GM12878 (cell line): ENCODE data around the gene SHISAL2B. TPM values are rescaled to one million over a fixed set of nuclear protein-coding genes. Genes with fewer than 3 reads are reported as not detected.

ENCODE experiments used
- ATAC-seq: fragments of 200-7000 bp; cut with Tn5 transposase; 3 replicates; pipeline ENCODE4 v1.9.1; 2020; ENCODE audit warnings: mild to moderate bottlenecking, moderate library complexity
- BruUV-seq: library from RNA; stranded (reverse); fragments of 400-500 nt; replicated peaks from 2 replicates; lab custom pipeline; 2021; lab: Mats Ljungman, UMichigan
- CTCF ChIA-PET: fragments of 300-600 bp; sonication (Branson Sonifier 250); formaldehyde crosslinking; extraction: SDS; loops from one replicate; lab custom pipeline; 2021; ENCODE audit warnings: inconsistent platforms; lab: Yijun Ruan, JAX
- POLR2A ChIA-PET: fragments of 350-600 bp; formaldehyde crosslinking; extraction: SDS; loops from one replicate; lab custom pipeline; 2021; ENCODE audit warnings: inconsistent platforms; lab: Charles Lee
- RAD21 ChIA-PET: fragments of 300-600 bp; sonication (Branson Sonifier 250); formaldehyde crosslinking; loops from one replicate; lab custom pipeline; 2023; ENCODE audit warnings: antibody characterized with exemption; ENCODE audit not compliant: unreplicated experiment; lab: Charles Lee
- SMC1A ChIA-PET: fragments of 300-600 bp; sonication (Branson Sonifier 250); formaldehyde crosslinking; loops from one replicate; lab custom pipeline; 2023; ENCODE audit not compliant: unreplicated experiment, uncharacterized antibody; lab: Charles Lee
- DNase-seq: peaks from one replicate; pipeline ENCODE4 v3.0.0-alpha.2; 2011; ENCODE audit warnings: low read depth, low spot score
- FAIRE-seq: peaks from 3 replicates; lab custom pipeline; 2011; peaks lifted over from hg19 to GRCh38; lab: Jason Lieb, UNC
- H2AFZ ChIP-seq: 2 replicates; pipeline ENCODE4 v1.6.0; 2011; ENCODE audit warnings: low read depth, low read length, control low read depth; ENCODE audit not compliant: control insufficient read depth
- H3K27ac ChIP-seq: 2 replicates; pipeline ENCODE4 v1.5.1; 2011; ENCODE audit warnings: control low read depth; ENCODE audit not compliant: control insufficient read depth, insufficient read depth
- H3K27me3 ChIP-seq, 2 experiments: replicated peaks in 1 of 2; 2 replicates each; pipeline versions ENCODE4 v1.6.0 to v1.6.1; 2011; ENCODE audit warnings: low read length in 1 of 2; ENCODE audit not compliant: control insufficient read depth in 2 of 2, insufficient read depth in 2 of 2
- H3K36me3 ChIP-seq, 2 experiments: 2 replicates each; pipeline ENCODE4 v1.5.1; 2011; ENCODE audit warnings: low read length in 1 of 2; ENCODE audit not compliant: control insufficient read depth in 2 of 2, insufficient read depth in 2 of 2
- H3K4me1 ChIP-seq: 2 replicates; pipeline ENCODE4 v1.6.1; 2011; ENCODE audit warnings: mild to moderate bottlenecking, low read length, moderate library complexity, mixed read lengths; ENCODE audit not compliant: control insufficient read depth, insufficient read depth
- H3K4me2 ChIP-seq: 2 replicates; pipeline ENCODE4 v1.6.0; 2011; ENCODE audit warnings: control low read depth; ENCODE audit not compliant: control insufficient read depth, insufficient read depth
- H3K4me3 ChIP-seq: fragments of 200-600 bp; sonication (generic); 2 replicates; pipeline ENCODE4 v1.5.1; 2016
- H3K79me2 ChIP-seq: 2 replicates; pipeline ENCODE4 v1.6.0; 2011; ENCODE audit warnings: low read length; ENCODE audit not compliant: control insufficient read depth, insufficient read depth
- H3K9ac ChIP-seq: 2 replicates; pipeline ENCODE4 v1.8.0; 2011; ENCODE audit warnings: low read length, control low read depth, mixed read lengths; ENCODE audit not compliant: control insufficient read depth, insufficient read depth
- H3K9me3 ChIP-seq: replicated peaks from 3 replicates; pipeline ENCODE4 v1.5.1; 2011; ENCODE audit warnings: mild to moderate bottlenecking, low read length; ENCODE audit not compliant: control insufficient read depth, insufficient read depth
- H4K20me1 ChIP-seq: 2 replicates; pipeline ENCODE4 v1.6.0; 2011; ENCODE audit not compliant: control insufficient read depth, insufficient read depth
- BMI1 ChIP-seq: fragments of 450-650 bp; IDR thresholded peaks from 2 replicates; pipeline ENCODE4 v1.6.1; 2016; ENCODE audit warnings: mild to moderate bottlenecking, moderate library complexity, borderline replicate concordance
- CHD4 ChIP-seq: fragments of 200-600 bp; sonication (generic); IDR thresholded peaks from 2 replicates; pipeline ENCODE4 v1.6.1; 2016; ENCODE audit warnings: mild to moderate bottlenecking
- CTCF ChIP-seq, 3 experiments: IDR thresholded peaks in 2 of 3; conservative IDR thresholded peaks in 1 of 3; 2 replicates each; pipeline ENCODE4 v1.5.1; 2011; ENCODE audit warnings: low read depth in 3 of 3, low read length in 3 of 3, mild to moderate bottlenecking in 3 of 3, control low read depth in 2 of 3, moderate library complexity in 2 of 3, inconsistent platforms in 1 of 3, mixed read lengths in 1 of 3; ENCODE audit not compliant: control insufficient read depth in 2 of 3, insufficient read depth in 1 of 3; ENCODE audit errors: extremely low read depth in 1 of 3
- E2F8 ChIP-seq: fragments of 450-650 bp; IDR thresholded peaks from 2 replicates; pipeline ENCODE4 v1.6.1; 2018; ENCODE audit warnings: mild to moderate bottlenecking, low read depth, moderate library complexity; ENCODE audit not compliant: partially characterized antibody
- EED ChIP-seq: sonication (generic); IDR thresholded peaks from 2 replicates; pipeline ENCODE4 v1.6.1; 2016; ENCODE audit warnings: antibody characterized with exemption, low read depth
- PBX3 ChIP-seq: IDR thresholded peaks from 2 replicates; pipeline ENCODE4 v1.6.1; 2011; ENCODE audit warnings: mild to moderate bottlenecking, low read depth, low read length, moderate library complexity; ENCODE audit not compliant: insufficient replicate concordance
- RBBP5 ChIP-seq: fragments of 200-600 bp; sonication (generic); conservative IDR thresholded peaks from 2 replicates; pipeline ENCODE4 v1.6.1; 2016
- TCF3 ChIP-seq: IDR thresholded peaks from 2 replicates; pipeline ENCODE4 v1.6.1; 2012; ENCODE audit warnings: low read depth, mild to moderate bottlenecking, low read length, borderline replicate concordance; ENCODE audit not compliant: insufficient read depth
- WGBS: methylation state at CpG from one replicate; pipeline ENCODE4 v1.1.6; 2016; ENCODE audit warnings: low lambda C conversion rate; ENCODE audit not compliant: insufficient replicate concordance, insufficient coverage; ENCODE audit errors: missing lambda C conversion rate; 5-methylcytosine and 5-hydroxymethylcytosine counted together
- in situ Hi-C: fragments of 300-500 bp; cut with MboI; formaldehyde crosslinking; loops from 9 replicates; pipeline ENCODE4 v1.14.3; 2018; ENCODE audit warnings: mixed read lengths
- intact Hi-C: fragments of 100-400 bp; cut with micrococcal nuclease; formaldehyde crosslinking; loops from one replicate; pipeline ENCODE4 v1.14.2; 2022; ENCODE audit not compliant: unreplicated experiment
- polyA plus RNA-seq, 11 experiments: library from polyadenylated mRNA; depleted of rRNA in 4 of 11; unstranded in 6 of 11; stranded (reverse) in 5 of 11; fragments of >200 nt; fragmentation: Nextera tagmentation in 4 of 11; fragmentation: Illumina TruSeq in 1 of 11; extraction: Ambion mirVana in 4 of 11; extraction: Trizol in 1 of 11; gene quantifications; 1 replicate in 1 of 11; 2 replicates in 10 of 11; pipeline versions ENCODE4 v1.2.1 to v1.2.3, GENCODE V29; 2011 to 2016; ENCODE audit warnings: inconsistent platforms in 2 of 11, missing spikeins in 2 of 11, low read depth in 1 of 11
- total RNA-seq, 4 experiments: library from RNA; depleted of rRNA in 3 of 4; stranded (reverse); fragments of >200 nt in 3 of 4; fragmentation: Illumina TruSeq in 1 of 4; extraction: Trizol in 1 of 4; gene quantifications; 2 replicates each; pipeline versions ENCODE4 v1.2.1 to v1.2.3, GENCODE V29; 2013 to 2021

Gene SHISAL2B
- total and polyA plus RNA-seq, 10 of the 15 experiments (the other 5 are each of a cell fraction or from before 2014, with no cell fraction given), result not detected

GRCh38 chr5:64670277-64670676 lies 20.0 kb upstream of the SHISAL2B start (continued):
- no peak for TF ChIP-seq E2F8
- TF ChIP-seq, all 136 proteins: peak for 0

- H3K27ac ChIP-seq, result no peak overlapping the region
- no peak overlapping the region for H3K4me3 ChIP-seq
- ATAC-seq (no peak), DNase-seq (no peak), FAIRE-seq (no peak)
- no peak overlapping the region for H2AFZ ChIP-seq
- no peaks in the 10 kb centered on the region for H3K4me1 ChIP-seq
- TF ChIP-seq PBX3, result no peak
- no peak for TF ChIP-seq BMI1
- no peak for TF ChIP-seq EED
- TF ChIP-seq CTCF (IDR thresholded peaks at IDR 0.05 in 2 of 3, conservative IDR thresholded peaks at IDR 0.05 in 1 of 3; ENCODE audit: control insufficient read depth in 2 of 3, extremely low read depth in 1 of 3, insufficient read depth in 1 of 3, low read depth in 3 of 3, low read length in 3 of 3), result no peak
- no peak for TF ChIP-seq TCF3
- TF ChIP-seq RBBP5, result no peak
- no peak for TF ChIP-seq CHD4
- H3K27me3 ChIP-seq, result no peaks in the 10 kb centered on the region; a peak in 1 of 4 replicates
- ChIA-PET SMC1A (interaction anchor here (1.0 kb wide), 1 partner anchor 11 kb away, joined by 3 read pairs; no protein-coding TSS in a partner anchor), POLR2A (no interaction called here), RAD21 (no interaction called here), CTCF (no interaction called here)
- BruUV-seq, result no TSS peak
- H3K9ac ChIP-seq, result no peak overlapping the region
- in situ Hi-C loops (no loop called here), intact Hi-C loops (no loop called here)
- H4K20me1 ChIP-seq, result no peaks in the 10 kb centered on the region
- H3K36me3 ChIP-seq, result no peaks in the 10 kb centered on the region
- no peaks in the 10 kb centered on the region for H3K9me3 ChIP-seq
- H3K4me2 ChIP-seq, result no peak overlapping the region
- WGBS, result 5% methylated on average over 3 of the region's 3 CpGs
- H3K79me2 ChIP-seq, result no peaks in the 10 kb centered on the region
These were observed 18.6 kb upstream of the SHISAL2B start for GRCh38 chr5:64671678-64672077.
